Erythroblast (primary cell): ENCODE results near the gene ECEL1.
"Not testable (repeated sequence)": the region's sequence is repeated elsewhere in the genome, so short reads cannot be mapped to it uniquely, and the experiment has no call there.

Source experiments
- DNase-seq, 2 experiments: peaks; one replicate each; lab custom pipeline; 2025; lab: John Stamatoyannopoulos, UW
- GATA1 ChIP-seq: IDR thresholded peaks from 2 replicates; pipeline ENCODE4 v1.6.1; 2011; ENCODE audit warnings: low read depth, mild to moderate bottlenecking, control low read depth, low read length, moderate library complexity
- POLR2A ChIP-seq: IDR thresholded peaks from 2 replicates; pipeline ENCODE4 v1.6.1; 2011; ENCODE audit warnings: mild to moderate bottlenecking, low read length

Gene ECEL1, protein sequence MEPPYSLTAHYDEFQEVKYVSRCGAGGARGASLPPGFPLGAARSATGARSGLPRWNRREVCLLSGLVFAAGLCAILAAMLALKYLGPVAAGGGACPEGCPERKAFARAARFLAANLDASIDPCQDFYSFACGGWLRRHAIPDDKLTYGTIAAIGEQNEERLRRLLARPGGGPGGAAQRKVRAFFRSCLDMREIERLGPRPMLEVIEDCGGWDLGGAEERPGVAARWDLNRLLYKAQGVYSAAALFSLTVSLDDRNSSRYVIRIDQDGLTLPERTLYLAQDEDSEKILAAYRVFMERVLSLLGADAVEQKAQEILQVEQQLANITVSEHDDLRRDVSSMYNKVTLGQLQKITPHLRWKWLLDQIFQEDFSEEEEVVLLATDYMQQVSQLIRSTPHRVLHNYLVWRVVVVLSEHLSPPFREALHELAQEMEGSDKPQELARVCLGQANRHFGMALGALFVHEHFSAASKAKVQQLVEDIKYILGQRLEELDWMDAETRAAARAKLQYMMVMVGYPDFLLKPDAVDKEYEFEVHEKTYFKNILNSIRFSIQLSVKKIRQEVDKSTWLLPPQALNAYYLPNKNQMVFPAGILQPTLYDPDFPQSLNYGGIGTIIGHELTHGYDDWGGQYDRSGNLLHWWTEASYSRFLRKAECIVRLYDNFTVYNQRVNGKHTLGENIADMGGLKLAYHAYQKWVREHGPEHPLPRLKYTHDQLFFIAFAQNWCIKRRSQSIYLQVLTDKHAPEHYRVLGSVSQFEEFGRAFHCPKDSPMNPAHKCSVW

DNA sequence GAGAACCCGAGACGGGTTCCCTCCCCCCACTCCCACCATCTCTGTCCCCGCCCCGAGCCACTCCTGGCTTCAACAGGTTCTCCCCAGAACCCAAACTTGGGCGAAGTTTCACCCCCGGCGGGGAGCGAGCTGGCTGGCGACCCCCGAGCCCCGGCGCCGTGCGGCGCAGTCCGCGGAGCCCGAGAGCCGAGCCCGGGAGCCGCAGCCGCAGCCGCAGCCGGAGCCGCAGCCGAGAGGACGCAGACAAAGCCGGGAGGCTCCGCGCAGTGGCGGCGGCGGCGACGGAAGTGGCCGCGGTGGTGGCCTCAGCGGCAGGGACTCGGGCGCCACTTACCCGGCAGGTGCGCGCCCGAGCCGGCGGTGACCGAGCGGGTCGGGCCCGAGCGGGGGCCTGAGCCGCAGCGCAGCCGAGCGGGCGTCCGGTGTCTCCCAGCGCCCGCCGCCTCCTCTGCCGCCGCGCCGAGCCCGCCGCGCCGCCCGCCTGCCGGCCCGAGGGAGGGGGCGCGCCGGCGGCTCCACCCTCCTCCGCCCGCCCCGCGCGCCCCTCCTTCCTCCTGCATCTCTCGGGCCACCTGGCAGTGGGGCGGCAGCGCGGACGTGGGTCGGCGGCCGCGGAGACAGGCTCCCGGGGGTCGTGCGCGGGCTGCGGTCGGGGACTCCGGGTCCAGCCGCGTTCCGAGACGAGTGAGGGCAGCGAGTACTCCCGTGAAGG is at the start of gene ECEL1:
Gene ECEL1, minus strand, starts transcription at position 450 of the 712 bp plus-strand sequence. CDS start 1,181 bp downstream, outside the sequence.
- no peak for DNase-seq
- TF ChIP-seq POLR2A (no peak), GATA1 (no peak)

DNA sequence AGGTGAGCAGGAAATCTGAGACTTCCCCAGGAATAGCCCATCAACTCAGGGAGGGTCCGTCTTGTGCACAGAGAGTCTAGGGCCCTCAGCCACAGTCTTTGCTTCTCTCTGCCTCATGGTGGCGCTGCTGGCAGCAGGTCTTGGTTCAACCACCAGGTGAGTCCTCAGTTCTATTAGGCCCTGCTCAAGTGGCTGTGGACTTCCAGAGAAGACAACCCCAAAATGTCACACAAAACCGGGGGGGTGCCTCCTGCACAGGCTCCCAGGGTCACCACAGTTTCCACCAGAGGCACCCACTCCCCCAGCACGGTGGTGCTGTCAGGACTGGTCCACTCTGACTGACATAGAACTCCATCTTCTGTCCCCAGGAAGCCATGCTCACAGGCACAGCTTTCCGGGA is 49.4 kb upstream of the ECEL1 start:
- DNase-seq, result peak; percentile 17 to 19
- no peak for TF ChIP-seq POLR2A
- no peak for TF ChIP-seq GATA1

DNA sequence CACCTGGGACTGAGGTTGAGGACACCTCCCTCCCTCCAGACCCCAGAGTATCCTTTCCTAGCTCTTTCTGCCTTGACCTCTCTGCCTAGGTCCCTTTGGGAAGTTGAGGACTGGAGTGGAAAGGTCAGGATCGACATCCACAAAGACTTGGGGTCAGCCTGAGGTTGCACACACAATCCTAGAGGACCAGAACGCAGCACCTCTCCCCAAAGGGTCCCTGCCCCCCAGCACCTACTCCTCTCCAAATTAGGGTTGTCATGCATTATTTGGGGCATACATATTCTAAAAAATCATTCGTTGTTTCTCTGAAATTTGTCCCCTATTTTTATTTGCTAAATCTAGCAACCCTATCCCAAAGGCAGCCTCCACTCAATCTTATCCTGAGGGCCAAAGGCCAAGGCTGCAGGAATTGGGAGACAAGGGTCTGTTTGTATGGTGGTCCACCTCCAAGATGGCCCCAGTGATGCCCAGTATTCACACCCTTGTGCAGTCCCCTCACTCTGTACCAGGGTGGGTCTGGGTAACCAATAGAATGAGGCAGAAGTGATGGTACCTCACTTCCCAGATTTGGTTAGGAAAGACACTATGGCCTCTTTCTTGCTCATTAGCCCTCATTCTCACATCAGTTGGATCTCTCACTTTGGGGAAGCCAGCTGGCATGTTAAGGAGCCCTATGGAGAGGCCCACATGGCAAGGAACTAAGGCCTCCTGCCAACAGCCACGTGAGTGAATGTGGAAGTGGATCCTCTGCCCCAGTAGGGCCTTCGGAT is 48.3 kb upstream of the ECEL1 start:
- TF ChIP-seq GATA1, result no peak
- TF ChIP-seq POLR2A, result no peak
- no peak for DNase-seq

DNA sequence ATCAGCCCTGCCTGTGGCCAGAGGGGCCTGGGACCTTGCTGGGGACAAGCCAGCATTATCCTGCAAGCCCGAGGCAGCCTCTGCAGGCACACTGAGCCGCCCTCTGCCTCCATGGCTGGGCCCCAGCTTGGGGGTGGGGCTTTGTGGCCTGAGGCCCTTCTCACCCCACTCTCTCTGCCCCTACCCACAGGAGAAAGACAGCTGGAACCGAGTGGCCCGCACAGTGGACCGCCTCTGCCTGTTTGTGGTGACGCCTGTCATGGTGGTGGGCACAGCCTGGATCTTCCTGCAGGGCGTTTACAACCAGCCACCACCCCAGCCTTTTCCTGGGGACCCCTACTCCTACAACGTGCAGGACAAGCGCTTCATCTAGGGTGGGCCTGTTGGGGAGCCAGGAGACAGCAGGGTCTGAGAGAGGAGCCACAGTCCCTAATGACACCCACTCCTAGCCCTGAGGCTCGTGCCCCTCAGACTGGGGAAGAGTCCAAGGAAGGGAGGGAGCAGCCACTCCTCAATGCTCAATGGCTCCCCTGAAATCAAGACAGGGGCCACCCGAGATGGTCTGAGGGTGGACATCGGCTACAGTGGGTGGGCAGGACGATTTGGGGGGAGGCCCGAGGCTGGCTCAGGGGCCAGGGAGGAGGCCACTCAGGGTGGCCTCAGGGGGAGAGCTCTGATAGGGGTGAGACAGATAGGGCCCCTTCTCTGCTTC is 47.5 kb upstream of the ECEL1 start:
- DNase-seq, result no peak

DNA sequence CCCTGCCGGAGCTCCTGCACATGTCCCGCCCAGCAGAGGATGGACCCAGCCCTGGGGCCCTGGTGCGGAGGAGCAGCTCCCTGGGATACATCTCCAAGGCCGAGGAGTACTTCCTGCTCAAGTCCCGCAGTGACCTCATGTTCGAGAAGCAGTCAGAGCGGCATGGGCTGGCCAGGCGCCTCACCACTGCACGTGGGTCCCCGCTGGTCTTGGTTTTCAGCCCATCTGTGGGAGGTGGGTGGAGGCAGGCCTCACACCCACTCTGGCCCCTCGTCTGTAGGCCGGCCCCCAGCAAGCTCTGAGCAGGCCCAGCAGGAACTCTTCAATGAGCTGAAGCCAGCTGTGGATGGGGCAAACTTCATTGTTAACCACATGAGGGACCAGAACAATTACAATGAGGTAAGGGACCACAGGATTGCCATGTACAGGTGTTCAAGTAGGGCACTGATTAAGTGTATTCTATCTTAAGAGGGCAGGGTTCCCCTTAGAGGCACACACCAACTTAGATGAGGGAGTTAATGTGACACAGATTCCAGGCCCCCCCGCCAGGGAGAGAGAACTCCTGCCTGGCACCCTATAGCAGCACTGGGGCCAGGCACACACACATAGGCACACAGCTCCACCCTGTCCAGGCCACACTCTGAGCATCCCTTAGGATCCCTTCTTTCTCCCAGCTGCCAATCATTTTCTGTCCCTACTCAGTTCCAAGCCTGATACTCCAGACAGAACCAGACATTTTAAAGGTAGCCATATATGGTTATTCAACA is 46.5 kb upstream of the ECEL1 start:
- DNase-seq, result no peak
- TF ChIP-seq POLR2A (no peak), GATA1 (no peak)

More for the DNA sequence above, 47.5 kb upstream of the ECEL1 start:
- TF ChIP-seq GATA1 (no peak), POLR2A (no peak)

DNA sequence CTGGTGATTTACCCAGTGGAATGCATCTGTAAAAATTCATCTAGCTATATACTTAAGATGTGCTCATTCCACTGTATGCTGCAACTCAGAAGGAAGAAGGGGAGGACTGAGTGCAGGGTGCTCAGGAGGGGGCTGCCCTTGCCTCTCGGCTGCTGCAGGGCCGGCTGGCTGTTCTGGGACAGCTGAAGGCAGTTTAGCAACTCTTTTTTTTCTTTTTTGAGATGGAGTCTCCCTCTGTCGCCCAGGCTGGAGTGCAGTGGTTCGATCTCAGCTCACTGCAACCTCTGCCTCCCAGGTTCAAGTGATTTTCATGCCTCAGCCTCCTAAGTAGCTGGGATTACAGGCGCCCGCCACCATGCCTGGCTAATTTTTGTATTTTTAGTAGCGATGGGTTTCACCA is 45.2 kb upstream of the ECEL1 start:
- DNase-seq, result not testable (repeated sequence)

DNA sequence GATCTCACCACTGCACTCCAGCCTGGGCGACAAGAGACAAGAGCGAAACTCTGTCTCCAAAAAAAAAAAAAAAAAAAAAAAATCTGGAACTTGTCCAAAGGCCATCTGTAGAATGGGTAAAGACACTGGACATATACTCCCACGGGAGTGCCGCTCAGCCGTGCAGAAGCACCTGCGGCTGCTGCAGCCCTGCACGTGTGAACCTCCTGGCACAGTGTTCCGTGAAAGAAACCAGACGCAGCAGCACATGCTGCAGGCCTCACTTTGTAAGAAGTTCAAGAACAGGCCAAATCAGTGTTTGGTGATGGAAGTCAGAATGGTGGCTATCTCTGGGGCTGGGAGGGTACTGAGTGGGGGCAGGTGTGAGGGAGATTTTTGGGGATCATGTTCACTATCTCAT is 44.8 kb upstream of the ECEL1 start:
- DNase-seq, result no peak

DNA sequence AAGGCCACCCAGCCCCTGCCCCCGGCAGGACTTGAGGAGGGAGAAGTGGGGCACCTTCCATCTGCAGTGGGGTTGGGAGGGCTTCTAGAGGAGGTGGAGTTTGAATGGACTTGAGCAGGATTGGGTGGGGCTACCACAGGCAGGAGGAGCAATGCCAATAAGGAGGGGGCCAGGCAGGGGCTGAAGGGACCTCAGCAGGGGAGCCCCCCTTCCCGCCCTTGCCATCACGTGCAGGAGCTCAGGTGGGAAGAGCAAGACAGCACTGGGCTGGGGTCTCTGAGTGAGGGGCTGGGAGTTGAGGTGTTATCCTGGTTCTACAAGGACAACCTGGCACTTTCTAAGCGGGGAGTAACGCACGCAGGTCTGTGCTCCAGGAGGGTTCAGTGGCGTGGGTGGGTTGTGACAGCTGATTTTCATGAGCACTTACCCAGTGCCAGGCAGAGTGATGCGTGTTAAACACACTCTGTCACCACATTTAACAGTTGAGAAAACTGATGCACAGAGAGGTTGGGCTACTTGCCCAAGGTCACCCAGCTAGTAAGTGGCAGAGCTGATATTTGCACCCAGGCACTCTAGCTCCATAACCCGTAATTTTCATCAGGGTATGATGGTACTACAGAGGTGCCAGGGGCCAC is 43.1 kb upstream of the ECEL1 start:
- DNase-seq, result no peak
- TF ChIP-seq GATA1 (no peak), POLR2A (no peak)

More for the DNA sequence above, 44.8 kb upstream of the ECEL1 start:
- TF ChIP-seq GATA1, result no peak
- TF ChIP-seq POLR2A, result no peak

DNA sequence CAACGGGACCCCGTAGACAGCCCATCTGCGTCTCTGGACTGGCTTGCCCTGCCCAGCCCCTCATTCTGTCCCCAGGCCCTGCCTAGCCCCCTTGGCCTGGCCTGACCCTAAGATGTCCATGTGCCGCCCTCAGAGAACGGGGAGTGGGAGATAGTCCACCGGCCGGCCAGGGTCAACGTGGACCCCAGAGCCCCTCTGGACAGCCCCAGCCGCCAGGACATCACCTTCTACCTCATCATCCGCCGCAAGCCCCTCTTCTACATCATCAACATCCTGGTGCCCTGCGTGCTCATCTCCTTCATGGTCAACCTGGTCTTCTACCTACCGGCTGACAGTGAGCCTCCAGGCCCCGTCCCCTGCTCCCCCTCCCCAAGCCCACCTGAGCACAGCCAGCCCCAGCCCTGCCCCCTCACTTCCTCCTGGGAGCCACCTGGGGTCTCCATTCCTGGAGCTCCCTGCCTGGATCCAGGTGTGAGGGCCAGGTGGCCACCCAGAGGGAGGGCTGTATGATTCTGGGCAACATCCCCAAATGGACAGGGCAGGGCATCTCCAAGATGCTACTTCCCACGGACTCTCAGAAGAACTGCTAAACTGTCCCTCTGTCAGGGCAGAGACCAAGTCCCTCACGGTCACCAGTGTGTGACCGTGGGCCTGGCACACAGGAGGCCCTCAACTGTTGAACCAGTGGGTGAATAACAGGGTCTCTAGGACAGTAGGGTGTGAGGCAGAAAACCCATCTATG is 42.3 kb upstream of the ECEL1 start:
- no peak for TF ChIP-seq GATA1
- no peak for TF ChIP-seq POLR2A

DNA sequence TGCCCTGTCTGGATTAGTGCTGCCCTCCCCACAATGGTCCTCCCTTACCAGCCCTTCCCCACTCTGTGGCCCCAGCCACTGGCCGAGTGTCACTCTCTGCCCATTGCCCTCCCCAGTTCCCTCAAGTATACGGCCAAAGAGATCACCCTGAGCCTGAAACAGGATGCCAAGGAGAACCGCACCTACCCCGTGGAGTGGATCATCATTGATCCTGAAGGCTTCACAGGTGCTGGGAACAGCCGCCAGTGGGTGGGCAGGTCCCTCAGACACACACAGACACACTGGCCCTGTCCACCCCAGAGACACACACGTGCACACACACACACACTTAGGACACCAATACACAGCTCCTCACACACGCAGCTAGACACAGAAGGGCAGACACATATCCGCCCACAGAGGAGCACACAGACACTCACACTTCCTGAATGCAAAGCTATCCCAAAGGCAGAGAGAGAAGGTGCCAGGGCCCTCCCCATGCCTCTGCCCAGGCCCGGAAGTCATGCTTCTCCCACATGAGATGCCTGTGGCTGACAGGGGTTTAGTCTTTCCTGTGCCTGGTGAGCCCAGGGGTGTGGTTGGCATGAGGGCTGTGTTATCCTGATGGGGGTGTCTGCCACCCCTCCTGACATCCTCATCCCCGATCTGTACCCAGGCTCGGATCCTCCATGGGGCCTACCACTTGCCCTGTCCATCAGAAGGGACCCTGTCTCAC is 41.3 kb upstream of the ECEL1 start:
- TF ChIP-seq POLR2A, result no peak
- TF ChIP-seq GATA1, result no peak
- DNase-seq, result no peak

More for the DNA sequence above, 42.3 kb upstream of the ECEL1 start:
- no peak for DNase-seq

DNA sequence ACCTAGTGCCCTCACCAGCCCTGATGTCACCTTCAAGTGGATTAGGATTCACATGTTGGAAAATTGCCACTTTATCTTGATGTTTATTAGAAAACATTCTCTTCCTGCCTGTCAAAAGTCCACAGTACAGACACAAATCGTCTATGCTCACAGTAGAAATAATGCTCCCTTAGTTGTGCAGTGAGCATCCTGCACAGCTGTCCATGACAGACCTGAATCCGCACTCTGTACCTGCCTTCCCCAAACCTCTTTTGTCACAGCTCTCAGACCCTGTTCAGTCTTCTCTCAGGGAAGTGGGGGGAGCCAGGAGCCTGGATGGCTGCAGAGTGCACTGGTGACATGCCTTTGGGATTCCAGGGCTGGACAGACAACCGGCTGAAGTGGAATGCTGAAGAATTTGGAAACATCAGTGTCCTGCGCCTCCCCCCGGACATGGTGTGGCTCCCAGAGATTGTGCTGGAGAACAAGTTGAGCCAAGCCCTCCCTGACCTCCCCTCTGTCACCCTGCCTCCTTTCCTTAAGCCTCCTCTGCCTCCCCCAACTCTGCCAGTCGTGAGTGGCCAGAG is 40.4 kb upstream of the ECEL1 start:
- TF ChIP-seq GATA1 (no peak), POLR2A (no peak)
- no peak for DNase-seq
